Right ventricle myocardium superior (tissue), 1 donor: ENCODE data around the gene CDX1. TPM values are rescaled to one million over a fixed set of nuclear protein-coding genes. Genes with fewer than 3 reads are reported as not detected.

Experiments
- ATAC-seq: fragments of 200-7000 bp; cut with Tn5 transposase; one replicate; pipeline ENCODE4 v1.9.1; 2020; ENCODE audit warnings: mild to moderate bottlenecking; ENCODE audit not compliant: poor library complexity
- DNase-seq: peaks from one replicate; pipeline ENCODE4 v3.0.0-alpha.2; 2020
- intact Hi-C: fragments of 100-400 bp; cut with DNase I; formaldehyde crosslinking; loops from one replicate; pipeline ENCODE4 v1.11.2; 2022
- total RNA-seq: library from RNA; stranded (reverse); fragmentation: NEBNext Ultra II Directional; extraction: Animal tissue kit (Norgen Biotek cat#: 25700); gene quantifications from one replicate; pipeline ENCODE4 v1.2.1, GENCODE V29; 2021
- donor health status: DM: no; HTN: yes; CAD: no; lungs with severe emphysema.

The CDX1 gene
- total RNA-seq, 1 donor from 2014 or later, result not detected

- intact Hi-C loops, result no loop called here
- no peak for ATAC-seq
- DNase-seq, result no peak
Measured at GRCh38 chr5:150189326-150189725, 22.7 kb downstream of the CDX1 start.

- ATAC-seq, result no peak
- no peak for DNase-seq
- intact Hi-C loops, result no loop called here
Measured at GRCh38 chr5:150189728-150190502, 23.3 kb downstream of the CDX1 start, which contains the start of gene SLC6A7. Gene SLC6A7, plus strand, starts transcription at chr5:150190062. Its CDS starts 266 bp downstream, at chr5:150190328.

GRCh38 chr5:150190503-150190979 lies 24.0 kb downstream of the CDX1 start:
- ATAC-seq (no peak), DNase-seq (no peak)
- intact Hi-C loops, result no loop called here

- DNase-seq (no peak), ATAC-seq (no peak)
- intact Hi-C loops, result no loop called here
Measured at GRCh38 chr5:150190987-150191386, 24.4 kb downstream of the CDX1 start.

GRCh38 chr5:150192462-150192861 lies 25.9 kb downstream of the CDX1 start:
- intact Hi-C loops, result no loop called here
- DNase-seq, result no peak
- ATAC-seq, result no peak

- ATAC-seq (no peak), DNase-seq (no peak)
- intact Hi-C loops, result no loop called here
Measured at GRCh38 chr5:150195736-150196485, 29.3 kb downstream of the CDX1 start.

- ATAC-seq (no peak), DNase-seq (no peak)
- intact Hi-C loops, result no loop called here
Measured at GRCh38 chr5:150196514-150196913, 29.9 kb downstream of the CDX1 start.

GRCh38 chr5:150196986-150197385 lies 30.4 kb downstream of the CDX1 start:
- DNase-seq (no peak), ATAC-seq (no peak)
- intact Hi-C loops, result no loop called here

- DNase-seq (no peak), ATAC-seq (no peak)
- intact Hi-C loops, result no loop called here
Measured at GRCh38 chr5:150197476-150197875, 30.9 kb downstream of the CDX1 start.

GRCh38 chr5:150202501-150202900 lies 35.9 kb downstream of the CDX1 start:
- ATAC-seq (no peak), DNase-seq (no peak)
- intact Hi-C loops, result no loop called here

- DNase-seq (no peak), ATAC-seq (no peak)
- intact Hi-C loops, result no loop called here
Measured at GRCh38 chr5:150203832-150204589, 37.4 kb downstream of the CDX1 start.

- DNase-seq (no peak), ATAC-seq (no peak)
- intact Hi-C loops, result no loop called here
Measured at GRCh38 chr5:150204590-150204960, 38.0 kb downstream of the CDX1 start.

GRCh38 chr5:150206098-150206778 lies 39.7 kb downstream of the CDX1 start:
- intact Hi-C loops, result no loop called here
- DNase-seq (no peak), ATAC-seq (no peak)

- intact Hi-C loops, result no loop called here
- ATAC-seq, result no peak
- DNase-seq, result no peak
Measured at GRCh38 chr5:150206779-150207115, 40.2 kb downstream of the CDX1 start.

GRCh38 chr5:150208187-150209098 lies 41.9 kb downstream of the CDX1 start:
- intact Hi-C loops, result no loop called here
- DNase-seq (no peak), ATAC-seq (no peak)

- DNase-seq (no peak), ATAC-seq (no peak)
- intact Hi-C loops, result no loop called here
Measured at GRCh38 chr5:150209099-150209635, 42.6 kb downstream of the CDX1 start.

- intact Hi-C loops, result no loop called here
- ATAC-seq (no peak), DNase-seq (no peak)
Measured at GRCh38 chr5:150210644-150211043, 44.1 kb downstream of the CDX1 start.
